Epithelial cell of proximal tubule (primary cell): ENCODE results near the gene POTEG. TPM values are rescaled to one million over a fixed set of nuclear protein-coding genes. Genes with fewer than 3 reads are reported as not detected.
"Not testable (repeated sequence)": the region's sequence is repeated elsewhere in the genome, so short reads cannot be mapped to it uniquely, and the experiment has no call there.

Experiments
- DNase-seq: peaks from one replicate; pipeline ENCODE4 v3.0.0-alpha.2; 2011; ENCODE audit warnings: low read depth
- H3K4me3 ChIP-seq: 2 replicates; pipeline ENCODE4 v1.5.1; 2011; ENCODE audit warnings: low read depth, mild to moderate bottlenecking, low read length
- total RNA-seq: library from RNA; depleted of rRNA; stranded (reverse); fragments of >200 nt; gene quantifications from 2 replicates; pipeline ENCODE4 v1.2.3, GENCODE V29; 2015

POTEG gene
- total RNA-seq: not detected in 2 replicates

DNA sequence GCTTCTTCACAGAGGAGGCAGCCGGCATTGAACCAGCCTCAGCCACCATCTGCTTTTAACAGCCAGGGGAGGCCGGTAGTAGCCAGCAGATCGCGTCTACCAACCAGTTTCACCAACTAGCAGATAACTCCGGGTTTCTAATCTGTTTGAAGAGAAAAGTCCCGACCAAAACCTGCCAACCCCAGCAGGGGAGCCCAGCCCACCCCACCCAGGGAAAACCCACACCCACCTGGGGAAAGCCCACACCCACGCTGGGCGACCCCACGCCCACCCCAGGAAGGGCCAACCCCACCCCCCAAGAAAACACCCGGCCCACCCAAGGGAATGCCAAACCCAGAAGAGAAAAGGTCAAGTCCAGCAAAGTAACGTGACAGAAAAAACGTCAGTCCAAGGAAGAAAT is at the start of gene POTEG:
TSS of gene POTEG (minus strand) at position 101 of the 400 bp plus-strand sequence. CDS start at position 49, 52 bp downstream.
- not testable (repeated sequence) for H3K4me3 ChIP-seq, DNase-seq

DNA sequence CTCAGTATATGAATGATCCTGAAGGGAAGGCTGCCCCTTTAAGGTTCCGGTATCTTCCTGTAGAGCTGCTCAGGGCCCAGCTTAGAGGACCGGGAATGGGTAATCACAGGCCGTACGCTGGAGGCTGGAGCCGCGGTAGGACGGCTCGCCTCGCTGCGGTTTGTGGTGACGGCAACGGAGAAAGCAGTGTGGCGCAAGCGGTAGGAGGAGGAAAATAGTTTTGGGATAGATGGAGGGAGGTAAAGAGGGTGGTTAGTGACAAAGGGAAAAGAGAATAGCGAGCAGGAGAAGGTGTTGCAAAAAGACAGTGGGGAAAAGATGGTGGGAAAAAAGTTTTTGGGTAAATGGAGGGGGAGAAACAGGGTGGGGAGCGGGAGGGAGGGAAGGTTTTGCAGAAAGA is 48.0 kb upstream of the POTEG start:
- not testable (repeated sequence) for H3K4me3 ChIP-seq, DNase-seq

DNA sequence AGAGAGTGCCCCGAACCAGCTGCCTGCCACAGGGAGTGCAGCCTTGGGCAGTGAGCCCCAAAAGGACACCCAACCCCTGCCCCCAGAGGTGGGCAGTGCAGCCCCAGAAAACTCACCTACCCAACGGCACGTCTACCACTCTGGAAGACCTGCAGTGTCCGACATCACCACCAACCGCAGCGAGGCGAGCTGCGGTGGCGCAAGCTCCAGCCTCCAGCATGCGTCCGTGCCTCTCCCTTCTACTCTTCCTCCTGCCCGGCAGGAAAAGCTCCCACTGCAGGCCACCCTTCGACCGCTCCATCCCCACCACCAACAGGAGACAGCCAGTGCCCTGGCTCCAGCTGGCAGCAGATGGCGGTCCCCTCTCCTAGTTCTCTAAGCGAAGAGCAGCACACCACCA is 47.3 kb upstream of the POTEG start:
- not testable (repeated sequence) for H3K4me3 ChIP-seq, DNase-seq

DNA sequence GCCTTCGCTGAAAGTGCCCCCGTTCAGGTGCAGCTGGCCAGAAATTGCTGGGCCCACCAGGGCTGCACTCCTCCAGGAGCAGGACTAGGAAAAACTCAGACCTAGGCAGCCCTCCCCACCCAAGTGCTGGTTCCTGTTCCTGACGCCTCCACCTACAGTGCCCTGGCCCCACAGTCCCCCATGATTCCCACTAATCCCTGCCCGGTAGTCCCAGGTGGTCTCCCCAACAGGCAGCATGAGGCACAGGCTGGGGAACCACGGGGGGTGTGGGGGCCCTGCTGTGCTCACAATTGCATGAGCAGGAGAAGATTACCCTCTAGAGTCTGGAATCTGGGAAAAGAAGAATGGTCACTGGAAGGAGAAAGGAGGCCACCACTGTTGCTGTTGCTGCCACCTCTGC is 46.4 kb upstream of the POTEG start:
- not testable (repeated sequence) for H3K4me3 ChIP-seq, DNase-seq

DNA sequence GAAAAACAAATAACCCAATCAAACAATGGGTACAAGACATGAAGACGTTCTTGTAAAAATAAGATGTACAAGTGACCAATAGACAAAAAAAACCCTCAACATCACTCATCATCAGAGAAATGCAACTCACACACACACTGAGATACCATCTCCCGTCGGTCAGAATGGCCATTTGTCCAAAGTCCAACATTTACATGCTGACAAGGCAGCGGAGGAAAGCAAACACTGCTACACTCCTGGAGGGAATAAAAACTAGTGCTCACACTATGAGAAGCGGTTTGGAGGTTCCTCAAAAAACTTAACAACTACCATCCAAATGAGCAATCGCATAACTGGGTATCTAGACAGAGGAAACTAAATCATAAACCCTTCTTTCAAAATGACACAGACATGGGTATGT is 11.6 kb upstream of the POTEG start:
- not testable (repeated sequence) for DNase-seq

DNA sequence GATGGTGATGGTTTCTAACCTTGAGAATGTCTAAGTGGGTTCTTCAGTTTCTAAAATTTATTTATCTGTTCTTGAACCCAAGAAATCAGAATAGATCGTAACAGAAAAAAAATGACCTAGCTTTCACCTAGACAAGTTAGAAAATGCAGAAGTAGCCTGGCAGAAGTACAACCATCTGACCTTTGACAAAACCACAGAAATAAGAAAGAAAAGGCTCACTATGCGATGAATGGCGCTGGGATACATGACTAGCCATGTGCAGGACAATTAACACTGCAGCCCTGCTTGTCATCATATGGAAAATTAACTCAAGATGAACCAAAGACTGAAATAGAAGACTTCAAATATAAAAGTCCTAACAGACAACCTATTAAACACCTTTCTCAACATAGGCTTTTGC is 5.7 kb upstream of the POTEG start:
- not testable (repeated sequence) for DNase-seq, H3K4me3 ChIP-seq

More for the DNA sequence above, 11.6 kb upstream of the POTEG start:
- H3K4me3 ChIP-seq: not testable (repeated sequence)

DNA sequence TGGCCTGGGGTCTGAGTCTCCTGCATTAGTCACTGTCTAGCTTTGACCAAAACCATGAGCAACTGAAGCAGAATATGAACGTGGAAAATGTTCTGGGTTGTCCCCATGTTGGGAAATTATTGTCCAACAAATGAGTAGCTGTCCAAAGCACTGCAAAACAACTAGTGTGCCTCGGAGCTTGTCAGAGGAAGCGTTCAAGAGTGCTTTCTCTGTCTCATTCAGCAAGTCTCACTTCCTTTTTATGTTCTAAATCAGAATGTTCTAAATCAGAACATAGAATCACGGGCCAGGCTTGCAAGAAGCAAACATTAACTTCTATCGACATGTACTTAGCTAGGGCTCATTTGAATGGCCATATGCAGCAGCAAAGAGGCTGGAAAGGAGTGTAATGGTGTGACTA is 5.1 kb upstream of the POTEG start:
- not testable (repeated sequence) for DNase-seq, H3K4me3 ChIP-seq

DNA sequence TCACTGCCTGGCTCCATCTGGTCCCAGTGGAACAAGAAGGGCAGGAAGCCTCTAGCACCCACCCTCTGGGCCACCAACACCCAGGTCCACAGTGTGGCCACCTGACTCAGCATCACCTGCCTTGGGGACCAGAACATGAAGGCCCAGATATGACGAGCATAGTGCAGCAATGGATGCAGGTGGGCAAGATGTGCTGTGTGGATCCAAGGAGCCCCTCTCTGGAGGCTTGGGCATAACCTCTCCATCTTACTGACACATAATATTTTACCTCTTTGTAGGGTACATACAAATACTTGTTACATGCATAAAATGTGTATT is 2.9 kb upstream of the POTEG start:
- H3K4me3 ChIP-seq, DNase-seq: not testable (repeated sequence)

DNA sequence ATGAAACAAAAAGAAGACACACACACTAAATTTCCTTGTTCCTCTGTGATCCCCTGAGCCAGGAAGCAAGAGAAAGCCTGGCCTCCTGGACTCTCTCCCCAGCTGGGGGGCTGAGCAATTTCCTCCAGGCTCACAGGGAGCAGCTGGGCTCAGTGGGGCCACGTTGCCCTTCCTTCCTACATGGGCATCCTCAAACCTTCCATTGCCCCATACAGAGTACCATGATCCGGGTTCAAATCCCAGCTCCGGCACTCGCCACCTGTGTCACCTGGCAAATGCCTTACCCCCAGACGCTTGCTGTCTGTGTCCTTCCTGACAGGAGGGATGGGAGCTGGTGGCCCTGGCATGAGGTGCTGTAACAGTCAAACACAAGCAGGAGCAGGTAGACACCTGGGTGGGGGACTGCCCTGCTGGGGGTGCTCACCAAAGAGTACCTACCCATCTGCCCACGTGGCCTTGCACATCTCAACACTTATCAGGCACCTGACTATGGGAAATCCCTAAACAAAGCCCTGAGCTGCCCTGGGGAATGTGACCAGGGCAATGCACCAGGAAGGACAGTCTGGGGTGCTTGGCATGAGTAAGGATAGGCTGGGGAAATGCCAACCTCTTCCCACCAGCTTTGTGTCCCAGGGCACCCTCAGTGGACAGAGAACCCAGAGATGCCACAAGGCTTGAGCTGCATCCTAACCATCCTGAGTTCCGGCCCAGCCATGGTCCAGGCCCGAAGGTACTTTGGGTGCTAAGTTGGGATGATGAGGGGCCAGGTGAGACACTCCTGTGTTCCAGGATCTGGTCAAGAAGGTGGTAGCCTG is 2.4 kb upstream of the POTEG start:
- DNase-seq, H3K4me3 ChIP-seq: not testable (repeated sequence)

DNA sequence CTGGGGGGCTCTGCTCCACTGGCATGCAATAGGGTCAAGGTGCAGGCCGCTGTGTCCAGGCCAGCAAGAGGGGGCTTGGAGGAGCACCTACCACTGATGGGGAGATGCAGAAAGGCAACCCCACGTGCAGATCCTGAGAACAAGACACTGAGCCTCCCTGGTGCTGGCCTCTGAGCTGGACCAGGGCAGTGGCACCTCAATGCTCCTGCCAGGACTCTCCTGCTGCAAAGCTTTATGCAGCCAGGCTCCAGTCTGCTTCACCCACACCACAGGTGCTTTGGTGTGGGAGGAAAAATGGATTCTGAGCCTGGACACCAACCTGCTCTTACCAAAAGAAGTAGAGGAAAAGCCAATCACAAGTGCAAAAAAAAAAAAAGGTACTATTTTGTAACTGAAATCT is 1.7 kb upstream of the POTEG start:
- not testable (repeated sequence) for H3K4me3 ChIP-seq, DNase-seq

DNA sequence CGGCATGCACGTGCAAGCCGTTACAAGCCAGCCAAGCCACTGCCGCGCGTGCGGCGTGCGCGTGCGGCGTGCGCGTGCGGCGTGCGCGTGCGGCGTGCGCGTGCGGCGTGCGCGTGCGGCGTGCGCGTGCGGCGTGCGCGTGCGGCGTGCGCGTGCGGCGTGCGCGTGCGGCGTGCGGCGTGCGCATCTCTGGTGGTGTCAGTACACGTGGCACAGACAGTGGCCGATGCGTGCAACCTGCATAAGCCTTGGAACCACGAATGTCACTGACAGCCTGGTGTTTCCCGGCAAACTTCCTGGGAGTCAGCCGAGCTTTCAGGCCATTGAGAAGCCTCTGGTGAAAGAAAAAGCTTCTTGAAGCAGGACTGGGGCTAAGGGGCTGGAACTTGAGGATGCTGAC is 750 bp upstream of the POTEG start:
- not testable (repeated sequence) for DNase-seq, H3K4me3 ChIP-seq

DNA sequence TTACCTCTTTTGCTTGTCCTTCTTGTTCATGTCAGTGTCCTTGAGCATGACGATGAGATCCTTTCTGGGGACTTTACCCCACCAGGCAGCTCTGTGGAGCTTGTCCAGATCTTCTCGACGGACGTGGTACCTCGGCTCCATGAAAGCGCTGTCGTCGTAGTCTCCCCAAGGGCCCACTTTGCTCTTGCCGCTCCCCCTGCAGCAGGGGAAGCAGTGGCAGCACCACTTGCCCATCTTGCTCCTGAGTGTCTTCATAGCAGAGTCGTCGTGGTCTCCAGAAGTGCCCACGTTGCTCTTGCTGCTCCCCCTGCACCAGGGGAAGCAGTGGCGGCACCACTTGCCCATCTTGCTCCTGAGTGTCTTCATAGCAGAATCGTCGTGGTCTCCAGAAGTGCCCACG is 376 bp downstream of the POTEG start:
- H3K4me3 ChIP-seq, DNase-seq: not testable (repeated sequence)

DNA sequence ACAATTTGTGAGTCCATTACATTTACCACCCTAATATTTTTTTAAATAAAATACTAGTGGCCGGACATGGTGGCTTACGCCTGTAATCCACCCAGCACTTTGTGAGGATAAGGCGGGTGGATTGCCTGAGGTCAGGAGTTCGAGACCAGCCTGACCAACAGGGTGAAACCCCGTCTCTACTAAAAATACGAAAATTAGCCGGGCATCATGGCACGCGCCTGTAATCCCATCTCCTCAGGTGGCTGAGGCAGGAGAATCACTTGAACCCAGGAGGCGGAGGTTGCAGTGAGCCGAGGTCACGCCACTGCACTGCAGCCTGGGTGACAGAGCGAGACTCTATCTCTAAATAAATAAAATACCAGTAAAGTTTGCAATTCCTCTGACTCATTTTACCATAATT is 25.6 kb downstream of the POTEG start:
- H3K4me3 ChIP-seq, DNase-seq: not testable (repeated sequence)

DNA sequence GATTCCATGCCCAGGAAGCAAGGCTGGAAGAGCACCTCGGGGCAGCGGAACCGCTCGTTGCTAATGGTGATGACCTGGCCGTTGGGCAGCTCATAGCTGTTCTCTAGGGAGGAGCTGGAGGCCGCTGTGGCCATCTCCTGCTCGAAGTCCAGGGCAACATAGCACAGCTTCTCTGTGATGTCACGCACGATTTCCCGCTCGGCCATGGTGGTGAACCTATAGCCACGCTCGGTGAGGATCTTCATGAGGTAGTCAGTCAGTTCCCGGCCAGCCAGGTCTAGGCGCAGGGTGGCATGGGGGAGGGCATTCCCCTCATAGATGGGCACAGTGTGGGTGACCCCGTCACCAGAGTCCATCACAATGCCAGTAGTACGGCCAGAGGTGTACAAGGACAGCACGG is 32.0 kb downstream of the POTEG start:
- DNase-seq, H3K4me3 ChIP-seq: not testable (repeated sequence)

DNA sequence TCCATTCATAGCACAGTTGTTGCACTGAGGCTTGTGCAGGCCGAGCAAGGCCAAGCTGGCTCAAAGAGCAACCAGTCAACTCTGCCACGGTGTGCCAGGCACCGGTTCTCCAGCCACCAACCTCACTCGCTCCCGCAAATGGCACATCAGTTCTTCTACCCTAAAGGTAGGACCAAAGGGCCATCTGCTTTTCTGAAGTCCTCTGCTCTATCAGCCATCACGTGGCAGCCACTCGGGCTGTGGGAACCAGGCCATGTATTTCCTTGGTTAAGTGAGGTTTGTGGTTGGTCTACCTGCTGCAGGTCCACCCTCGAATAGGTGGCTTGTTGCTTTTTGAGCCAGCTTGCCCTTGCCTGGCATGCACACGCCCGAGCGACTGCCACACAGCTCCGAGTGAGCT is 39.4 kb downstream of the POTEG start:
- DNase-seq, H3K4me3 ChIP-seq: not testable (repeated sequence)

DNA sequence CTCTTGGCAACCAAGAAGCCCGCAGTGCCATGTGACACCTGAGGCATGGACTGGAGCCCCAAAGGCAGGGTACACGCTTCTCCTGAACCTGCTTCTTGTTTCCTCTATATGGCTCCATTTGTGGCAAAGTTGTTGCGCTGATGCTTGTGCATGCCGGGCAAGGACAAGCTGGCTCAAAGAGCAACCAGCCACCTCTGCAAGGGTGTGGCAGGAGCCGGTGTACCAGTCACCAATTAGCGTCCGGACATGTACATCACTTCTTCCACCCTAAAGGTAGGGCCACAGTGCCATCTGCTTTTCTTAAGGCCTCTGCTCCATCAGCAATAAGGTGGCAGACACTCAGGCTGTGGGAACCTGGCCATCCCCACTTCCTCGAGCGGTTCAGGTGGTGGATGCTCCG is 43.9 kb downstream of the POTEG start:
- DNase-seq, H3K4me3 ChIP-seq: not testable (repeated sequence)

DNA sequence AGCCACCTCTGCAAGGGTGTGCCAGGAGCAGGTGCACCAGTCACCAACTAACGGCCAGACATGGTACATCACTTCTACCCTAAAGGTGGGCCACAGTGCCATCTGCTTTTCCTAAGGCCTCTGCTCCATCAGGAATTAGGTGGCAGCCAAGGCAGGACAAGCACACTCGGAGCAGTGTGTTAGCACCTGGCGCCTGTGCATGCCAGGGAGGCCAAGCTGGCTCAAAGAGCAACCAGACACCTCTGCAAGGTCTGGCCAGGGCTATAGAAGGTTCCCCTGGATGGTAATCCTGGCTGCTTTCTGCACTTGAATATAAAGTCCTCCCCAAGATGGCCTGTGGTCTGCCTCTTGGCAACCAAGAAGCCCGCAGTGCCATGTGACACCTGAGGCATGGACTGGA is 45.4 kb downstream of the POTEG start:
- DNase-seq, H3K4me3 ChIP-seq: not testable (repeated sequence)

DNA sequence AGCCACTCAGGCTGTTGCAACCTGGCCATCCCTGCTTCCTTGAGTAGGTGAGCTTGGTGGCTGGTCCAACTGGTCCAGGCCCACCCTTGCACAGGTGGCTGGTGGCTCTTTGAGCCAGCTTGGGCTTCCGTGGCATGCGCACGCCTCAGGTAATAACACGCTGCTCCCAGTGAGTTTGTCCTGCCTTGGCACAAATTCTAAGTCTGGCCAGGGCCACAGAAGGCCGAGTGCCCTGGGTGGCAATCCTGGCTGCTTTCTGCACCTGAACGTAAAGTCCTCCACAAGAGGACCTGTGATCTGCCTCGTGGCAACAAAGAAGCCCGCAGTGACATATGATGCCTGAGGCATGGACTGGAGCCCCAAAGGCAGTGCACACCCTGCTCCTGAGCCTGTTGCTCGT is 47.1 kb downstream of the POTEG start:
- not testable (repeated sequence) for H3K4me3 ChIP-seq, DNase-seq

DNA sequence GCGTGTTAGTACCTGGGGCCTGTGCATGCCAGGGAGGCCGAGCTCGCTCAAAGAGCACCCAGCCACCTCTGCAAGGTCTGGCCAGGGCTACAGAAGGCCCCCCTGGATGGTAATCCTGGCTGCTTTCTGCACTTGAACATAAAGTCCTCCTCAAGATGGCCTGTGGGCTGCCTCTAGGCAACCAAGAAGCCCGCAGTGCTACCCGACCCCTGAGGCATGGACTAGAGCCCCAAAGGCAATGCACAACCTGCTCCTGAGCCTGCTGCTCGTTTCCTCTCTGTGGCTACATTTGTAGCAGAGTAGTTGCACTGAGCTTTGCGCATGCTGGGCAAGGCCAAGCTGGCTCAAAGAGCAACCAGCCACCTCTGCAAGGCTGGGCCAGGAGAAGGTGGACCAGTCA is 47.8 kb downstream of the POTEG start:
- DNase-seq, H3K4me3 ChIP-seq: not testable (repeated sequence)

DNA sequence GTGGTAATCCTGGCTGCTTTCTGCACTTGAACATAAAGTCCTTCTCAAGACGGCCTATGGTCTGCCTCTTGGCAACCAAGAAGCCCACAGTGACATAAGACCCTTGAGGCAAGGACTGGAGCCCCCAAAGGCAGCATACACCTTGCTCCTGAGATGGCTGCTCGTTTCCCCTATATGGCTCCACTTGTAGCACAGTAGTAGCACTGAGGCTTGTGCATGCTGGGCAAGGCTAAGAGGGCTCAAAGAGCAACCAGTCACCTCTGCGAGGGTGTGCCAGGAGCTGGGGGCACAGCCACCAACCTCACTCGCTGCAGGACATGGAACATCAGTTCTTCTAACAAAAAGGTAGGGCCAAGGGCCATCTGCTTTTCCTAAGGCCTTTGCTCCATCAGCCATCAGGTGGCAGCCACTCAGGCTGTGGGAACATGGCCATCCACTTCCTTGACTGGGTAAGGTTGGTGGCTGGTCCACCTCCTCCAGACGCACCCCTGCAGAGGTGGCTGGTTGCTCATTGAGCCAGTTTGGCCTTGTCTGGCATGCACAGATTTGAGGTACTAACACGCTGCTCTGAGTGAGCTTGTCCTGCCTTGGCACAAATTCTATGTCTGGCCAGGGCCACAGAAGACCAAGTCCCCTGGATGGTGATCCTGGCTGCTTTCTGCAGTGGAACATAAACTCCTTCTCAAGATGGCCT is 49.9 kb downstream of the POTEG start:
- DNase-seq, H3K4me3 ChIP-seq: not testable (repeated sequence)
